Measurements from ENCODE around the gene GHDC.
"Not testable (repeated sequence)": the region's sequence is repeated elsewhere in the genome, so short reads cannot be mapped to it uniquely, and the experiment has no call there.

Gene GHDC

GRCh38 chr17:42159796-42160530, 34.3 kb downstream of the GHDC start:
- no peaks in the 10 kb centered on the region for H3K9me3 ChIP-seq (ENCODE audit: low read depth, low read length)

GRCh38 chr17:42155614-42156045, 38.7 kb downstream of the GHDC start:
- Histone ChIP-seq H3K27ac (no peak overlapping the region), H3K9me3 (ENCODE audit: low read depth, low read length) (no peaks in the 10 kb centered on the region), H3K4me3 (peak overlapping the region; percentile 94), H3K9ac (ENCODE audit: insufficient read length) (peak overlapping the region; percentile 51), H3K36me3 (ENCODE audit: insufficient read depth, low read length) (no peaks in the 10 kb centered on the region; the same call in 1 of the 2 replicates)
- TF ChIP-seq POLR2AphosphoS5 (IDR thresholded peaks at IDR 0.05; ENCODE audit: borderline replicate concordance, low read depth, low read length) (no peak), FOXP2 (optimal IDR thresholded peaks at IDR 0.05; ENCODE audit: control extremely low read depth, extremely low read length, insufficient read depth) (no peak), EZH2 (IDR thresholded peaks at IDR 0.05) (no peak)
- no peak for DNase-seq (ENCODE audit: low read depth, low spot score)

More at GRCh38 chr17:42159796-42160530, 34.3 kb downstream of the GHDC start:
- TF ChIP-seq EZH2 (IDR thresholded peaks at IDR 0.05) (no peak), POLR2AphosphoS5 (IDR thresholded peaks at IDR 0.05; ENCODE audit: borderline replicate concordance, low read depth, low read length) (no peak), FOXP2 (optimal IDR thresholded peaks at IDR 0.05; ENCODE audit: control extremely low read depth, extremely low read length, insufficient read depth) (no peak)
- H3K9ac ChIP-seq (ENCODE audit: insufficient read length) = no peak overlapping the region
- no peak overlapping the region for H3K4me3 ChIP-seq
- H3K36me3 ChIP-seq (ENCODE audit: insufficient read depth, low read length) = no peaks in the 10 kb centered on the region
- H3K27ac ChIP-seq = no peak overlapping the region
- no peak for DNase-seq (ENCODE audit: low read depth, low spot score)

GRCh38 chr17:42153919-42154742, 40.2 kb downstream of the GHDC start:
- Histone ChIP-seq H3K4me3 (peak overlapping the region; percentile 94), H3K36me3 (ENCODE audit: insufficient read depth, low read length) (no peaks in the 10 kb centered on the region; the same call in 1 of the 2 replicates), H3K9ac (ENCODE audit: insufficient read length) (peak overlapping the region; percentile 96), H3K27ac (peak overlapping the region; percentile 74), H3K9me3 (ENCODE audit: low read depth, low read length) (no peaks in the 10 kb centered on the region)
- TF ChIP-seq FOXP2 (optimal IDR thresholded peaks at IDR 0.05; ENCODE audit: control extremely low read depth, extremely low read length, insufficient read depth) (no peak), POLR2AphosphoS5 (IDR thresholded peaks at IDR 0.05; ENCODE audit: borderline replicate concordance, low read depth, low read length) (no peak), EZH2 (IDR thresholded peaks at IDR 0.05) (no peak)
- no peak for DNase-seq (ENCODE audit: low read depth, low spot score)

GRCh38 chr17:42146911-42147607, 47.2 kb downstream of the GHDC start:
- DNase-seq (ENCODE audit: low read depth, low spot score) = no peak
- TF ChIP-seq POLR2AphosphoS5 (IDR thresholded peaks at IDR 0.05; ENCODE audit: borderline replicate concordance, low read depth, low read length) (no peak), FOXP2 (optimal IDR thresholded peaks at IDR 0.05; ENCODE audit: control extremely low read depth, extremely low read length, insufficient read depth) (no peak), EZH2 (IDR thresholded peaks at IDR 0.05) (no peak)
- no peaks in the 10 kb centered on the region for H3K9me3 ChIP-seq (ENCODE audit: low read depth, low read length)
- no peak overlapping the region for H3K9ac ChIP-seq (ENCODE audit: insufficient read length)
- peaks cover 20% of the 10 kb centered on the region for H3K36me3 ChIP-seq (ENCODE audit: insufficient read depth, low read length)
- no peak overlapping the region for H3K4me3 ChIP-seq
- H3K27ac ChIP-seq = no peak overlapping the region

- peaks cover 26% of the 10 kb centered on the region for H3K36me3 ChIP-seq (ENCODE audit: insufficient read depth, low read length)
- H3K9me3 ChIP-seq (ENCODE audit: low read depth, low read length); H3K27ac ChIP-seq; H3K9ac ChIP-seq (ENCODE audit: insufficient read length); H3K4me3 ChIP-seq; DNase-seq (ENCODE audit: low read depth, low spot score): not testable (repeated sequence)
These were observed 51.2 kb downstream of the GHDC start for GRCh38 chr17:42143138-42143537.

- Histone ChIP-seq H3K4me3 (no peak overlapping the region), H3K9me3 (ENCODE audit: low read depth, low read length) (no peaks in the 10 kb centered on the region), H3K27ac (no peak overlapping the region), H3K36me3 (ENCODE audit: insufficient read depth, low read length) (peaks cover 25% of the 10 kb centered on the region), H3K9ac (ENCODE audit: insufficient read length) (no peak overlapping the region)
- TF ChIP-seq POLR2AphosphoS5 (IDR thresholded peaks at IDR 0.05; ENCODE audit: borderline replicate concordance, low read depth, low read length) (no peak), FOXP2 (optimal IDR thresholded peaks at IDR 0.05; ENCODE audit: control extremely low read depth, extremely low read length, insufficient read depth) (no peak), EZH2 (IDR thresholded peaks at IDR 0.05) (no peak)
- no peak for DNase-seq (ENCODE audit: low read depth, low spot score)
These were observed 51.9 kb downstream of the GHDC start for GRCh38 chr17:42142371-42142896.

DNA sequence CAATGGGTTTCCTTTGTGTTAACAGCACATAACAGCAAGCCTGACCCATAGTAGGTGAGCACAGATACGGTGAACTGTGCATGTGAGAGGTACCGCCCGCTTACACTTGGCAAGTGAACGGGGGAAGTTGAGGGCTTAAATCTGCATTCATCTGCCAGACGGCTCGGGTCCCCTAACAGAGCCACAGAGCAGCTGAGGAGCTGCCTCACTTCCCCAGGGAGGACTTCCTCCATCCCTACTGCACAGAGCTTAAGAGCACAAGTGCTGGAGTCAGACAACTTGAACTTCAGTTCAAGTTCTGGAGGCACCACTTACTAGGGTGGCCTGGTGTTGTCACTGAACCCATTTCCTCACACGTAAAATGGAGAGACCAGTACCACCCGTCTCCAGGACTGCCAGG, 52.9 kb downstream of the GHDC start:
- Histone ChIP-seq H3K27ac (no peak overlapping the region), H3K9ac (ENCODE audit: insufficient read length) (no peak overlapping the region), H3K36me3 (ENCODE audit: insufficient read depth, low read length) (peaks cover 22% of the 10 kb centered on the region), H3K9me3 (ENCODE audit: low read depth, low read length) (no peaks in the 10 kb centered on the region), H3K4me3 (no peak overlapping the region)
- TF ChIP-seq POLR2AphosphoS5 (IDR thresholded peaks at IDR 0.05; ENCODE audit: borderline replicate concordance, low read depth, low read length) (no peak), EZH2 (IDR thresholded peaks at IDR 0.05) (no peak), FOXP2 (optimal IDR thresholded peaks at IDR 0.05; ENCODE audit: control extremely low read depth, extremely low read length, insufficient read depth) (no peak)
- DNase-seq (ENCODE audit: low read depth, low spot score) = no peak

DNA sequence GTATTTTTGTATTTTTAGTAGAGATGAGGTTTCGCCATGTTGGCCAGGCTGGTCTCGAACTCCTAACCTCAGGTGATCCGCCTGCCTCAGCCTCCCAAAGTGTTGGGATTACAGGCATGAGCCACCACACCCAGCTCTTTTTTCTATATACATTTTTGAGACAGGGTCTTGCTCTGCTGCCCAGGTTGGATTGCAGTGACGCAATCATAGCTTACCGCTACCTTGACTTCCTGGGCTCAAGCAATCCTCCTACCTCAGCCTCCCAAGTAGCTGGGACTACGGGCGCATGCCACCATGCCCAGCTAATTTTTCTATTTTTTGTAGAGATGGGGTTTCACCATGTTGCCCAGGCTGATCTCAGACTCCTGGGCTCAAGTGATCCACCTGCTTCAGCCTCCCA, 53.6 kb downstream of the GHDC start:
- not testable (repeated sequence) for H3K9ac ChIP-seq (ENCODE audit: insufficient read length); H3K27ac ChIP-seq; DNase-seq (ENCODE audit: low read depth, low spot score); H3K9me3 ChIP-seq (ENCODE audit: low read depth, low read length); H3K4me3 ChIP-seq
- peaks cover 18% of the 10 kb centered on the region for H3K36me3 ChIP-seq (ENCODE audit: insufficient read depth, low read length)

Measured in SK-N-MC (cell line).